Measurements from ENCODE around the gene B4GAT1.

GRCh38 chr11:66315921-66316811, 31.3 kb downstream of the B4GAT1 start:
- TF ChIP-seq POLR2A (IDR thresholded peaks at IDR 0.05) (no peak), CTCF (IDR thresholded peaks at IDR 0.05) (no peak), EP300 (IDR thresholded peaks at IDR 0.05) (no peak)

Measured in tibial nerve (tissue), 4 donors.